Osteoblast (primary cell): ENCODE results near the gene KCNK15. TPM values are rescaled to one million over a fixed set of nuclear protein-coding genes. Genes with fewer than 3 reads are reported as not detected.
"Not testable (repeated sequence)": the region's sequence is repeated elsewhere in the genome, so short reads cannot be mapped to it uniquely, and the experiment has no call there.

Experiments
- DNase-seq: peaks from one replicate; pipeline ENCODE4 v3.0.0; 2011; ENCODE audit warnings: low spot score, mixed read lengths; ENCODE audit not compliant: insufficient read length; ENCODE audit errors: missing footprints
- H2AFZ ChIP-seq: 2 replicates; pipeline ENCODE4 v1.6.0; 2011; ENCODE audit warnings: mild to moderate bottlenecking, low read length
- H3K27ac ChIP-seq: 2 replicates; pipeline ENCODE4 v1.5.1; 2011; ENCODE audit warnings: mild to moderate bottlenecking, low read depth, low read length, moderate library complexity
- H3K27me3 ChIP-seq: 2 replicates; pipeline ENCODE4 v1.6.0; 2012; ENCODE audit warnings: mild to moderate bottlenecking, control low read depth, inconsistent platforms, low read length, moderate library complexity; ENCODE audit not compliant: insufficient read depth
- H3K36me3 ChIP-seq: 2 replicates; pipeline ENCODE4 v1.5.1; 2011; ENCODE audit warnings: mild to moderate bottlenecking, low read length, control low read depth, moderate library complexity; ENCODE audit not compliant: insufficient read depth
- H3K4me1 ChIP-seq: 2 replicates; pipeline ENCODE4 v1.5.1; 2011; ENCODE audit warnings: mild to moderate bottlenecking, low read length, control low read depth, moderate library complexity; ENCODE audit not compliant: insufficient read depth
- H3K4me2 ChIP-seq: 2 replicates; pipeline ENCODE4 v1.6.0; 2011; ENCODE audit warnings: mild to moderate bottlenecking, low read length; ENCODE audit not compliant: insufficient read depth
- H3K4me3 ChIP-seq: fragments of 200-600 bp; sonication (generic); 3 replicates; pipeline ENCODE4 v1.5.1; 2012; ENCODE audit warnings: mild to moderate bottlenecking, low read length, inconsistent platforms; ENCODE audit not compliant: insufficient read depth
- H3K79me2 ChIP-seq: 2 replicates; pipeline ENCODE4 v1.6.0; 2012; ENCODE audit warnings: mild to moderate bottlenecking, low read length, control low read depth, inconsistent platforms; ENCODE audit not compliant: insufficient read depth
- H3K9me3 ChIP-seq: 2 replicates; pipeline ENCODE4 v1.5.1; 2011; ENCODE audit warnings: low read depth, low read length, control low read depth
- H4K20me1 ChIP-seq: 2 replicates; pipeline ENCODE4 v1.6.0; 2012; ENCODE audit warnings: mild to moderate bottlenecking, low read length, control low read depth; ENCODE audit not compliant: insufficient read depth
- total RNA-seq: library from RNA; depleted of rRNA; stranded (reverse); fragments of >200 nt; gene quantifications from 2 replicates; pipeline ENCODE4 v1.2.3, GENCODE V29; 2012
- TF ChIP-seq, protein P1 (sequence below): IDR thresholded peaks from 2 replicates; pipeline ENCODE4 v1.5.1; 2011; ENCODE audit warnings: mild to moderate bottlenecking, low read depth, low read length, moderate library complexity; ENCODE audit errors: extremely low read depth

KCNK15 gene
- 81.3 and 121 TPM in 2 replicates for total RNA-seq

DNA sequence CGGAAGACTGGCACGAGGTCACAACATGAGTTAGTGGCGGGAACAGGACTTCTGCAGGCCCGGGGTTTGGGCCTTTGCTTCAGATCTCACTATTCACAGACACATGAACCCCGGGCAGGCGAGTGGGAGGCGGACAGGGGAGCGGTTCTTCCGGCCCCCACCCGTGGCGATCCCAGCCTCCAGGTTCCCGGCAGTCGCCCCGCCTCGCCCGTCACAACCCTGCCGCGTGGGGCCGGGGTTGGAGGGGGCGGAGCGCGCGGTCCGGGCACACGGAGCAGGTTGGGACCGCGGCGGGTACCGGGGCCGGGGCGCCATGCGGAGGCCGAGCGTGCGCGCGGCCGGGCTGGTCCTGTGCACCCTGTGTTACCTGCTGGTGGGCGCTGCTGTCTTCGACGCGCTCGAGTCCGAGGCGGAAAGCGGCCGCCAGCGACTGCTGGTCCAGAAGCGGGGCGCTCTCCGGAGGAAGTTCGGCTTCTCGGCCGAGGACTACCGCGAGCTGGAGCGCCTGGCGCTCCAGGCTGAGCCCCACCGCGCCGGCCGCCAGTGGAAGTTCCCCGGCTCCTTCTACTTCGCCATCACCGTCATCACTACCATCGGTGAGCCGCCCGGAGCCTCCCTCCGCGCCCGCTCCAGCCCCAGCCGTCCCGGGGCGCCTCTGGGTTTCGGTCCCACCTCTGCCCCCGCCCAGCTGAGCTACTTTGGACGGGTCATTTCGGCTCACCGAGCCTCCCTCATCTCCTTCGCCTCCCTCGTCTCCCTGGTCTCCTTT lies at the start of gene KCNK15:
Gene KCNK15 (plus strand): TSS at position 268 of the 769 bp plus-strand sequence. CDS start 46 bp downstream, at position 314.
- H3K9me3 ChIP-seq, result no peaks in the 10 kb centered on the region
- peaks cover 28% of the 10 kb centered on the region for H3K27me3 ChIP-seq
- no peaks in the 10 kb centered on the region for H3K79me2 ChIP-seq
- H3K27ac ChIP-seq, result no peak within 1 kb of the TSS
- DNase-seq, result peak; percentile 93
- peak within 1 kb of the TSS; percentile 94 for H3K4me2 ChIP-seq
- H3K36me3 ChIP-seq, result no peaks in the 10 kb centered on the region
- peak within 1 kb of the TSS; percentile 75 for H3K4me3 ChIP-seq
- H2AFZ ChIP-seq, result peak within 1 kb of the TSS; percentile 84
- TF ChIP-seq, protein P1, sequence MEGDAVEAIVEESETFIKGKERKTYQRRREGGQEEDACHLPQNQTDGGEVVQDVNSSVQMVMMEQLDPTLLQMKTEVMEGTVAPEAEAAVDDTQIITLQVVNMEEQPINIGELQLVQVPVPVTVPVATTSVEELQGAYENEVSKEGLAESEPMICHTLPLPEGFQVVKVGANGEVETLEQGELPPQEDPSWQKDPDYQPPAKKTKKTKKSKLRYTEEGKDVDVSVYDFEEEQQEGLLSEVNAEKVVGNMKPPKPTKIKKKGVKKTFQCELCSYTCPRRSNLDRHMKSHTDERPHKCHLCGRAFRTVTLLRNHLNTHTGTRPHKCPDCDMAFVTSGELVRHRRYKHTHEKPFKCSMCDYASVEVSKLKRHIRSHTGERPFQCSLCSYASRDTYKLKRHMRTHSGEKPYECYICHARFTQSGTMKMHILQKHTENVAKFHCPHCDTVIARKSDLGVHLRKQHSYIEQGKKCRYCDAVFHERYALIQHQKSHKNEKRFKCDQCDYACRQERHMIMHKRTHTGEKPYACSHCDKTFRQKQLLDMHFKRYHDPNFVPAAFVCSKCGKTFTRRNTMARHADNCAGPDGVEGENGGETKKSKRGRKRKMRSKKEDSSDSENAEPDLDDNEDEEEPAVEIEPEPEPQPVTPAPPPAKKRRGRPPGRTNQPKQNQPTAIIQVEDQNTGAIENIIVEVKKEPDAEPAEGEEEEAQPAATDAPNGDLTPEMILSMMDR, result no peak
- peaks cover 10% of the 10 kb centered on the region for H4K20me1 ChIP-seq
- H3K4me1 ChIP-seq, result peaks cover 12% of the 10 kb centered on the region

DNA sequence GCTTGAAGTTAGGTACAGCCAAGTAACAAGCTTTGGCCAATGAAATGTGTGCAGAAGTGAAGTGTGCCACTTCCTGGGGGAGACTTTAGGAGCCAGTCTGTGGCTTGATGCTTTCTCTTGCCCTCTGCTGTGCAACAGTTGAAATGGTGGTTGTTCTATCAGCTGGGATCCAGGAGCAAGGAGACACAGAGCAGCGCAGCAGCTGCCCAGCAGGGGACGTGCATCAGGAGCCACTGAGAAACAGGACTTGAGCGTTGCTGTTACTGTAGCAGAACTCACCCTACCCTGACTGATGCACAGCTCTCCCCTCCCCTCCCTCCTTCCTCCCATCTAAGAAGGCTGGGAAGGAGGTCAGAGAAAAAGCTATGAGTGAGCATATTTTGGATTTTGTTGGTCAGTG lies 49.4 kb upstream of the KCNK15 start:
- peak overlapping the region; percentile 71 for H3K27ac ChIP-seq

DNA sequence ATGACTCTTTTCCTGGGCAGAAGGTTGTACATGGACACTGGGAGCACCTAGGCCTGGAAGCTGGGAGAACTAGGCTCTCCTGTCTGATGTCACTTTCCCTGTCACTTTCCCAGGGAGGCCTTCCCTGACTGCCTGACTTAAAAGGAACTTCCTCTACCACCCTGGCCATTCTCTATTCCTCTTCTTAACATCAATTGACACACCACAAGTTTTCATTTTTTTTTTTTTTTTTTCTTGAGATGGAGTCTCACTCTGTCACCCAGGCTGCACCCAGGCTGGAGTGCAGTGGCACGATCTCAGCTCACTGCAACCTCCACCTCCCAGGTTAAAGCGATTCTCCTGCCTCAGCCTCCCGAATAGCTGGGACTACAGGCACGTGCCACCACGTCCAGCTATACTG lies 48.6 kb upstream of the KCNK15 start:
- H3K4me1 ChIP-seq, result peaks cover 52% of the 10 kb centered on the region
- not testable (repeated sequence) for H3K4me3 ChIP-seq, H2AFZ ChIP-seq, H4K20me1 ChIP-seq, H3K27me3 ChIP-seq, H3K9me3 ChIP-seq, DNase-seq, H3K4me2 ChIP-seq, H3K36me3 ChIP-seq, H3K27ac ChIP-seq, H3K79me2 ChIP-seq

More for the DNA sequence above, 49.4 kb upstream of the KCNK15 start:
- no peak for DNase-seq
- H3K4me2 ChIP-seq, result no peak overlapping the region
- no peaks in the 10 kb centered on the region for H3K79me2 ChIP-seq
- H3K4me1 ChIP-seq, result peaks cover 47% of the 10 kb centered on the region
- H2AFZ ChIP-seq, result peak overlapping the region; percentile 28
- H3K27me3 ChIP-seq, result no peaks in the 10 kb centered on the region
- H3K4me3 ChIP-seq, result no peak overlapping the region
- TF ChIP-seq, protein P1, result no peak
- H3K36me3 ChIP-seq, result no peaks in the 10 kb centered on the region
- no peaks in the 10 kb centered on the region for H4K20me1 ChIP-seq
- no peaks in the 10 kb centered on the region for H3K9me3 ChIP-seq

DNA sequence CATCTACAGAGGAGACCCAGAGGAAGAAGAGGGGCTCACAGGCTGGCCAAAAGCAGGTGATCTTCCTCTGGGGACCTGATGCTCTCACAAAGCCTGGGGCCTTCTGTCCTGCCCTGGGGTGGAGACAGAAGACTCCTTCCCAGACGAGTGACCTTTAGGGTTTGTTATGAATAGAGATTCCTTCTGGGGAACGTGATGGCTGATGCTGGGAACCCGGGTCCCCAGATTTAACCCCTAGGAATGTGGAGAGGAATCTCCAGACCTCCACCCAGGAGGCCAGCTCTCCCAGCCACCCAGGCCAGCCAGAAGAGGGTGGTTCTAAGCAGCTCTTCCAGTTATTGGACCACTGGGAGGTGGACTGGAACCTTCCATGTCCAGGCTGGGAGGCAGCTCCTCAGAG lies 47.3 kb upstream of the KCNK15 start:
- Histone ChIP-seq H3K9me3 (no peaks in the 10 kb centered on the region), H3K36me3 (no peaks in the 10 kb centered on the region), H3K27me3 (no peaks in the 10 kb centered on the region), H4K20me1 (no peaks in the 10 kb centered on the region), H3K4me1 (peaks cover 53% of the 10 kb centered on the region), H3K4me2 (no peak overlapping the region), H3K4me3 (no peak overlapping the region), H2AFZ (peak overlapping the region; percentile 18), H3K27ac (no peak overlapping the region), H3K79me2 (no peaks in the 10 kb centered on the region)
- DNase-seq, result no peak
- TF ChIP-seq, protein P1, result no peak
